BLaER1 (cell line): Measurements from ENCODE around the gene SAE1.

Experiments used
- H3K27ac ChIP-seq: shearing (Covaris generic); formaldehyde crosslinking; 2 replicates; pipeline ENCODE4 v1.8.1; 2022
- H3K27me3 ChIP-seq: shearing (Covaris generic); formaldehyde crosslinking; 2 replicates; pipeline ENCODE4 v1.8.1; 2022
- H3K36me3 ChIP-seq: shearing (Covaris generic); formaldehyde crosslinking; 2 replicates; pipeline ENCODE4 v1.8.1; 2022
- H3K4me1 ChIP-seq: shearing (Covaris generic); formaldehyde crosslinking; 2 replicates; pipeline ENCODE4 v1.8.1; 2022
- H3K4me2 ChIP-seq: shearing (Covaris generic); formaldehyde crosslinking; 2 replicates; pipeline ENCODE4 v1.8.1; 2022
- H3K4me3 ChIP-seq: shearing (Covaris generic); formaldehyde crosslinking; 2 replicates; pipeline ENCODE4 v1.8.1; 2022
- H3K9ac ChIP-seq: shearing (Covaris generic); formaldehyde crosslinking; 2 replicates; pipeline ENCODE4 v1.8.1; 2022
- H3K9me3 ChIP-seq: shearing (Covaris generic); formaldehyde crosslinking; 2 replicates; pipeline ENCODE4 v1.8.1; 2022
- H4K20me1 ChIP-seq: shearing (Covaris generic); formaldehyde crosslinking; 2 replicates; pipeline ENCODE4 v1.8.1; 2022
- Cebpa-rat ChIP-seq: shearing (Covaris generic); IDR thresholded peaks from 2 replicates; pipeline ENCODE4 v1.8.1; 2022

The SAE1 gene

DNA sequence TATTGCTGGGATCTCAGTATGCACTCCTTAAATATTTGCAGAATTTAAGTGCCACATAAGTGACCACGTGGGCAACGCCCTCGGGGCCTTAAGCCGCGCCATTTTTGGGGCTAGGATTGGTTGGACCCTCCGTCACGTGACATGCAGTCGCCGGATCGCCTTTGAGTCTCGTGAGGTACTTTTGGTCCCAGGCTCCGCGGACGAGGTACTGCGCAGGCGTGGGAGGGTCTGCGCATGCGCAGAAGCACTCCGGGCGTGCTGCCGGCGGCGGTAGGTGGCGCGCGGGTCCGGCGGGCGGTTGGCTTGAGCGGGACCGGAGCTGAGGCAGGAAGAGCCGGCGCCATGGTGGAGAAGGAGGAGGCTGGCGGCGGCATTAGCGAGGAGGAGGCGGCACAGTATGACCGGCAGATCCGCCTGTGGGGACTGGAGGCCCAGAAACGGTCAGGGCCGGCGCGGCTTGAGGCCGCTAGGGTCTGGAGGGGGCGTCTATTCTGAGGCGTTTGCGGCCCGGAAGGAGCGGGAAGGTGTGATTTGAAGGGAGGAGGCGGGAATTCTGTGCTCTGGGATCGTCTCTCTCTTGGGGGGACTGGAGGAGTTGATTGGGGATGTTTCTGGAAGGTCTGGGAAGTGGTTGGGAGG is at the start of gene SAE1:
Gene SAE1, plus strand, starts transcription at position 247 of the 639 bp plus-strand sequence. Its CDS starts 96 bp downstream, at position 343.
- H3K36me3 ChIP-seq: peaks cover 34% of the 10 kb centered on the region
- peaks cover 39% of the 10 kb centered on the region for H3K4me1 ChIP-seq

DNA sequence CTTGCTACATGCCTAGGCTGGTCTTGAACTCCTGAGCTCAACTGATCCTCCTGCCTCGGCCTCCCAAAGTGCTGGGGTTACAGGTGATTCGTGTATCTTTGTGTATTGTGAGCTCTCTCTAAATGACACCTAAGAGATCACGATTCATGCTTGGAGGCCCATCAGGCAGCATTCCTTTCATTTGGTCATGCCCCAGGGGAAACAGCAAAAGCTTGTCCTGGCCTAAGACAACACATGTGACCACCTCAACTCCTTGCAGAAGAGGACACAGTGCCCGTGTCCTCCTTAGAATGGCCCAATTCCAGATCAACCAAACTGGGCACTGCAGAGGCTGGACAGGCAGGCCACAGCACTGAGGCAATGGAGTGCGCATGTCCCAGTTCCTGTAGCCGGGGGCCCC is 49.5 kb upstream of the SAE1 start:
- no peak overlapping the region for H3K4me3 ChIP-seq
- no peaks in the 10 kb centered on the region for H3K9me3 ChIP-seq
- 0 out of 2 replicates have a peak overlapping the region, but pooled peaks have one; percentile 1 for H3K27ac ChIP-seq
- no peak overlapping the region for H3K4me2 ChIP-seq
- H4K20me1 ChIP-seq: peaks cover 19% of the 10 kb centered on the region
- H3K36me3 ChIP-seq: peaks cover 100% of the 10 kb centered on the region
- H3K9ac ChIP-seq: no peak overlapping the region
- TF ChIP-seq Cebpa-rat: no peak
- H3K4me1 ChIP-seq: peaks cover 22% of the 10 kb centered on the region
- H3K27me3 ChIP-seq: no peaks in the 10 kb centered on the region

More for the DNA sequence above, at the start of gene SAE1:
- peak within 1 kb of the TSS; percentile 97 for H3K4me3 ChIP-seq
- H3K27me3 ChIP-seq: no peaks in the 10 kb centered on the region
- no peak for TF ChIP-seq Cebpa-rat
- peak within 1 kb of the TSS; percentile 91 for H3K4me2 ChIP-seq
- peak within 1 kb of the TSS; percentile 98 for H3K9ac ChIP-seq
- no peaks in the 10 kb centered on the region for H3K9me3 ChIP-seq
- peaks cover 47% of the 10 kb centered on the region for H4K20me1 ChIP-seq
- H3K27ac ChIP-seq: peak within 1 kb of the TSS; percentile 97

DNA sequence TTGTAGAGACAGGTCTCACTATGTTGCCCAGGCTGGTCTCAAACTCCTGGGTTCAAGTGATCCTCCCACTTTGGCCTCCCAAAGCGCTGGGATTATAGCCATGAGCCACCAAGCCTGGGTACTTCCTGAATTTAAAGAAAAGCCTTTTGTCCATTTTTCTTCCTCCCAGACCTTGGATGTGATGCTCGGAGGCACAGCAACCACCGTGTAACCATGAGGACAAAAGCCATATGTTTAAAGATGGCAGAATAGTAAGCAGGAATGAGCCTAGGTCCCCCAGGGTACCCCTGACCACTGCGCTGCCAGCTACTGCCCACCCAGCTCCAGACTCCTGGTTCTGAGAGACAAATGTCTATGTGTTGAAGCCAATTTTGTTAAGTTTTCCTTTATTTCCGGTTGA is 48.1 kb upstream of the SAE1 start:
- H3K9me3 ChIP-seq: no peaks in the 10 kb centered on the region
- H3K4me1 ChIP-seq: peaks cover 36% of the 10 kb centered on the region
- H4K20me1 ChIP-seq: peaks cover 22% of the 10 kb centered on the region
- no peak for TF ChIP-seq Cebpa-rat
- H3K36me3 ChIP-seq: peaks cover 100% of the 10 kb centered on the region
- no peaks in the 10 kb centered on the region for H3K27me3 ChIP-seq
- H3K4me2 ChIP-seq: no peak overlapping the region
- H3K9ac ChIP-seq: no peak overlapping the region
- no peak overlapping the region for H3K4me3 ChIP-seq
- no peak overlapping the region for H3K27ac ChIP-seq

DNA sequence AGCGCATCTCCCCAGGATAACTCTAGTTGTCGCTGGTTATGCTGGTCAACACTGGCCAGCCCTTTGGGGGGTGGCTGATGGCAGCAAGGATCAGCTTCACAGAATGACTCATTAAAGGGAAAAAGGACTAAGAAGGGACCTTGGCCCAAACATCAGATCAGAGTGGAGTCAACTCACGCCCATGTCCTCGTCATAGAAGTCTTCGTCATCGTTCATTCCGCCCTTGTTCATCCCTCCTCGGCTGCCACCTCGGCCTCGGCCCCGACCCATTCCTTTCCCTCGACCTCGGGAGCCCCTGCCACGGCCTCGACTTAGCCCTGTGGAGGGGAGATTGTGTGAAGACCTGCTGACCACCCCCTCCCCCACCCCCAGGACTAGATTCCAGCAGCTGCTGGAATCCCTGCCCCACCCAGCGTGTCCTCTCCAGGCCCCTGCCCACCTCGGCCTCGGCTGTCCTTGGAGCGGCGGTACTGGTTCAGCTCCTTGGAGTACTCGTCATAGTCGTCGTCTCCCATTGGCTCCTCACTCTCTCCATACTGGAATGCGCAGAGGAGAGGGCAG is 45.7 kb upstream of the SAE1 start:
- Histone ChIP-seq H3K4me1 (peaks cover 32% of the 10 kb centered on the region), H4K20me1 (peaks cover 19% of the 10 kb centered on the region), H3K27ac (peak overlapping the region; percentile 78; the same call in 1 of the 2 replicates), H3K36me3 (peaks cover 100% of the 10 kb centered on the region), H3K9ac (no peak overlapping the region), H3K4me3 (no peak overlapping the region), H3K27me3 (no peaks in the 10 kb centered on the region), H3K4me2 (peak overlapping the region; percentile 71; the same call in 1 of the 2 replicates), H3K9me3 (no peaks in the 10 kb centered on the region)
- no peak for TF ChIP-seq Cebpa-rat

DNA sequence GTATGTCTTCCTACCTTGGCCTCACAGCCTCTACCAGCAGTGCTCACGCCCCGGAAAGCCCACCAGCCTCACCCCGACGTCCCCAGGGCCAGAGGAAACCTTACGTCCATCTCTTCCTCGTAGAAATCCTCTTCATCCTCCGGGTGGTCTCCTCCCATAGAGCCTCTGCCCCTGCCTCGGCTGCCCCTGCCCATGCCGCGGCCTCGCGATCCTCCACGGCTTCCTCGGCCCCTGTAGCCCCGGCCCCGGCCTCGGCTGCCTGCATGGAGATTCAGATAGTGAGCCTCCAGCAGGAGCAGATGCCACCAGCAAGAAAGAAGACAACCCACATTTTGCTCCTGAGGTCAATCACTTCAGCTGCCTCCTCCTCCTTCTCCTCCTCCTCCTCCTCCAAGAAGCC is 44.4 kb upstream of the SAE1 start:
- H3K36me3 ChIP-seq: peaks cover 100% of the 10 kb centered on the region
- no peaks in the 10 kb centered on the region for H3K27me3 ChIP-seq
- H4K20me1 ChIP-seq: peaks cover 17% of the 10 kb centered on the region
- no peak overlapping the region for H3K4me3 ChIP-seq
- H3K4me2 ChIP-seq: peak overlapping the region; percentile 71
- TF ChIP-seq Cebpa-rat: no peak
- peaks cover 25% of the 10 kb centered on the region for H3K4me1 ChIP-seq
- H3K27ac ChIP-seq: peak overlapping the region; percentile 78
- H3K9ac ChIP-seq: peak overlapping the region; percentile 66; the same call in 1 of the 2 replicates
- no peaks in the 10 kb centered on the region for H3K9me3 ChIP-seq

DNA sequence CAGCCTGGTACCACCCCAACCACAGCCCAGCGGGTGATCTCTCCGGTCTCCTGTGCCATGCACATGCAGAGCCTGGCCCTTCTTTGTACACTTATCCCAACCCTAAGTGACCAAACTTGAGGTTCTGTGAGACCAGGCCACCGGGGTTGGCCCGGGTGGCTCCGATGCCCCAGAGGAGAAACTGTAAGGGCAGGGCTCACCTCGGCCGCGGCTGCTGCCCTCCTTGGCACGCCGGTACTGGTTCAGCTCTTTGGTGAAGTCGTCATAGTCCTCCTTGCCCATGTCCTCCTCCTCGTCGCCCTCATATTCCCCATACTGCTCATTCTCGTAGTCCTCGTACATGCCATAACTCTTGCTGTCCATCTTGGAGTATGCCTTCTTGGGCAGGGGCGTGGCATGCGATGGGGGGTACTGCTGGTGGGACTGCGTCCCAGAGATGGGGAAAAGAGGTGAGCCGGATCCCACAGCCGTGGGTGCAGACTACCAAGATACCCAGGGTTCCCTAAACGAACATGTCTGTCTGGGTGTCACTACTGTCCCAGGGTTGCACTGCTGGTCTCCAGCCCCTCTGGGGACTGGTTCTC is 40.8 kb upstream of the SAE1 start:
- no peak for TF ChIP-seq Cebpa-rat
- Histone ChIP-seq H3K4me3 (no peak overlapping the region), H4K20me1 (peaks cover 23% of the 10 kb centered on the region), H3K36me3 (peaks cover 86% of the 10 kb centered on the region), H3K9me3 (no peaks in the 10 kb centered on the region), H3K4me1 (peaks cover 56% of the 10 kb centered on the region), H3K27me3 (no peaks in the 10 kb centered on the region), H3K27ac (no peak overlapping the region), H3K4me2 (no peak overlapping the region), H3K9ac (0 out of 2 replicates have a peak overlapping the region, but pooled peaks have one; percentile 15)

DNA sequence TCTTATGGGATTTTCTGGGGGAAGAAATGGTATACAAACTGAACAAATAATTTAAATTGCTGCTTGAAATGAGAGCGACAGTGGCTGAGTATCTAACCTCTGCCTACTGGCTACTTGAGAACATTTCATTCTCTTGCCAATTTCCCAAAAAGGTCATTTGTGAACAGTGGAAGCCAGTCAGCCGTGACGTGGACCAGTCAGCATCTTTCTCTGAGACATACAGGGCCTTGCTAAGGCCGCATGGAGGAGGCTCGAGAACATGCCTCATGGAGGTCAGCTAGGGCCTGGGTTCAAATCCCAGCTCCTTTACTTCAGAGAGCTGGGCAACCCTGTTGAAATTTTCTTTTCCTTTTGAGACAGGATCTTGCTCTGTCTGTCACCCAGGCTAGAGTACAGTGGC is 37.4 kb upstream of the SAE1 start:
- peaks cover 54% of the 10 kb centered on the region for H3K36me3 ChIP-seq
- peak overlapping the region; percentile 95 for H3K27ac ChIP-seq
- peak overlapping the region; percentile 97 for H3K4me2 ChIP-seq
- H3K27me3 ChIP-seq: no peaks in the 10 kb centered on the region
- peak overlapping the region; percentile 78; the same call in 1 of the 2 replicates for H3K9ac ChIP-seq
- no peaks in the 10 kb centered on the region for H3K9me3 ChIP-seq
- H3K4me3 ChIP-seq: no peak overlapping the region
- no peak for TF ChIP-seq Cebpa-rat
- peaks cover 34% of the 10 kb centered on the region for H4K20me1 ChIP-seq
- peaks cover 65% of the 10 kb centered on the region for H3K4me1 ChIP-seq

DNA sequence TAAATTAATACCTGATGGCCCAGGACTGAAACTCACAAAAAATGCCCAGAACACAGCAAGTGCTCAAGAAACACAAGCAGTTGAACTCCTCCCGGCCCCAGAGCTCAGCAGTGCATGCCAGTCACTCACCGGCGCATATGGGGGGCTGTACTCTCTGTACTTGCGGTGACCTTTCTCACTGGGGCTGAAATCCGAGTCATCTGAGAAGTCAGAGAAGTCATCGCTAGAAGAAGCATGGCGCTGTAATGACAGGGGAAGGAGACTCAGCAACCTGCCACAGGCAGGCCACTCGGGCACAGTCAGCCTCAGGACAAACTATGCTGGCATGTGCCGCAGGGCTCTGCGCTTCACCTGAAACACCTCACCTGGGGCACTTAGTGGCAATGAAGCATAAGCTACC is 36.8 kb upstream of the SAE1 start:
- peaks cover 71% of the 10 kb centered on the region for H3K4me1 ChIP-seq
- H3K27ac ChIP-seq: peak overlapping the region; percentile 95

DNA sequence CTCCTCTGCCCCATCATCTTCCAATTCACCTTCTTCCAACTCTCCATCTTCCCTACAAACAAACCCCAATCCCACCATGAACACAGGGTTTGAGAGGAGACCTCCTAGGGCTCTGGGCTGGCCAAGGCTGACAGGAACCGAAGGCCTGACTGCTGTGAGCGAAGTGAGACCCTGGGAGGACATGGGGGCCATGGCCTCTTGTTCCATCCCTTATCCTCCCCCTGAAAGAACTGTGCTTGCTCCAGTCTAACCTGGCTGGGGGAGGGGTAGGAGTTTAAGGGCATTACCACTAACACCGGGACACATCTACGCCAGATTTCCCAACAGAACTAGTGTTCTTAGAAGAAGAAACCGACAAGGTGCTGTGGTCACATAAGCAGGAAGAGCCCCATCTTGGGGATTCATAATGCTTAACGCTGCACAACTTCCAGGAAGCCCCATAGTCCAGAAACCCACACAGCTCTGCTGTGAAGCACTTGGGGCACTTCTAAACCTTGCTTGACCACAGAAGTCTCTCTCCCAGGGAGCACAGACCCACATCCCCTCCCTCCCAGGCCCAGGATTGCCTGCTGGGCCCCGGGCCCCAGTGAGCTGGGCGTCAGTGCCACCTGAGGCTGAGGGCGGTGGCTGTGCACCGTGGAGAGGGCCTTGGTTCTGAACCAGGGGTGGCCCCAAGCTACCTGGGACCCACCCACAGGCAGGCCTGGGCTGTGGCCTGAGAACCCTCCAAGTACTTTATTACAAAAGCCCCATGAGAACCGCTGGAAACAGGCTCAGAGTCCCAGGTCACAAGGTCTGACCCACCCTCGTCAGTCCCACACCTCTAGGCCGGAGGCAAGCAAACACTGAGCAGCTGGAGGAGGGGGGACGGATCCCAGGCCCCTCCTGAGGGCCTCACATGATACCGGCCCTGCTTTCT is 35.8 kb upstream of the SAE1 start:
- Histone ChIP-seq H3K9me3 (no peaks in the 10 kb centered on the region), H3K4me3 (peak overlapping the region; percentile 54), H3K4me1 (peaks cover 80% of the 10 kb centered on the region), H4K20me1 (peaks cover 47% of the 10 kb centered on the region), H3K9ac (peak overlapping the region; percentile 78), H3K27ac (peak overlapping the region; percentile 95), H3K4me2 (peak overlapping the region; percentile 97), H3K27me3 (no peaks in the 10 kb centered on the region), H3K36me3 (peaks cover 50% of the 10 kb centered on the region)
- no peak for TF ChIP-seq Cebpa-rat

More for the DNA sequence above, 36.8 kb upstream of the SAE1 start:
- peaks cover 54% of the 10 kb centered on the region for H3K36me3 ChIP-seq
- H3K4me3 ChIP-seq: peak overlapping the region; percentile 54
- no peaks in the 10 kb centered on the region for H3K9me3 ChIP-seq
- no peak for TF ChIP-seq Cebpa-rat
- H3K27me3 ChIP-seq: no peaks in the 10 kb centered on the region
- peak overlapping the region; percentile 78 for H3K9ac ChIP-seq
- peak overlapping the region; percentile 97 for H3K4me2 ChIP-seq
- peaks cover 39% of the 10 kb centered on the region for H4K20me1 ChIP-seq
